ENCODE measurements around the gene ANO3. TPM values are rescaled to one million over a fixed set of nuclear protein-coding genes. Genes with fewer than 3 reads are reported as not detected.
"Not testable (repeated sequence)": the region's sequence is repeated elsewhere in the genome, so short reads cannot be mapped to it uniquely, and the experiment has no call there.

ANO3 gene
- total RNA-seq, 1 donor from 2014 or later: not detected

GRCh38 chr11:26297189-26297975 is 34.5 kb upstream of the ANO3 start:
- no peak overlapping the region for H3K27ac ChIP-seq
- DNase-seq (ENCODE audit: extremely low spot score in 2 of 2): no peak
- H3K4me3 ChIP-seq: no peak overlapping the region
- no peaks in the 10 kb centered on the region for H3K4me1 ChIP-seq
- H3K36me3 ChIP-seq: no peaks in the 10 kb centered on the region
- intact Hi-C loops (cut with DNase I): no loop called here
- TF ChIP-seq POLR2A (IDR thresholded peaks at IDR 0.05) (no peak), CTCF (IDR thresholded peaks at IDR 0.05) (peak in 2 of 3 experiments; percentile 41 to 56)
- H3K27me3 ChIP-seq: no peaks in the 10 kb centered on the region
- no peaks in the 10 kb centered on the region for H3K9me3 ChIP-seq

- H3K27me3 ChIP-seq, H3K4me1 ChIP-seq: not testable (repeated sequence)
These were observed 15.6 kb upstream of the ANO3 start for GRCh38 chr11:26316372-26316771.

GRCh38 chr11:26319906-26320305 is 12.0 kb upstream of the ANO3 start:
- H3K4me3 ChIP-seq: no peak overlapping the region
- H3K36me3 ChIP-seq: no peaks in the 10 kb centered on the region
- H3K9me3 ChIP-seq: no peaks in the 10 kb centered on the region
- H3K4me1 ChIP-seq: no peaks in the 10 kb centered on the region
- no peaks in the 10 kb centered on the region for H3K27me3 ChIP-seq
- intact Hi-C loops (cut with DNase I): no loop called here
- H3K27ac ChIP-seq: no peak overlapping the region
- DNase-seq (ENCODE audit: extremely low spot score in 2 of 2): no peak
- no peak for TF ChIP-seq CTCF (IDR thresholded peaks at IDR 0.05)
- no peak for TF ChIP-seq POLR2A (IDR thresholded peaks at IDR 0.05)
- no peak for TF ChIP-seq POLR2AphosphoS5 (IDR thresholded peaks at IDR 0.05; ENCODE audit: insufficient read depth in 1 of 2, low read depth in 1 of 2)

More at GRCh38 chr11:26316372-26316771, 15.6 kb upstream of the ANO3 start:
- H3K4me3 ChIP-seq; DNase-seq (ENCODE audit: extremely low spot score in 2 of 2); intact Hi-C loops (cut with DNase I); H3K27ac ChIP-seq; H3K36me3 ChIP-seq; H3K9me3 ChIP-seq: not testable (repeated sequence)

- intact Hi-C loops (cut with DNase I): no loop called here
- no peaks in the 10 kb centered on the region for H3K27me3 ChIP-seq
These were observed 10.4 kb upstream of the ANO3 start for GRCh38 chr11:26321516-26321915.

GRCh38 chr11:26322335-26323067 is 9.4 kb upstream of the ANO3 start:
- Histone ChIP-seq H3K4me3 (no peak overlapping the region), H3K9me3 (no peaks in the 10 kb centered on the region), H3K36me3 (no peaks in the 10 kb centered on the region), H3K27ac (no peak overlapping the region), H3K4me1 (no peaks in the 10 kb centered on the region), H3K27me3 (no peaks in the 10 kb centered on the region)
- TF ChIP-seq POLR2AphosphoS5 (IDR thresholded peaks at IDR 0.05; ENCODE audit: insufficient read depth in 1 of 2, low read depth in 1 of 2) (no peak), POLR2A (IDR thresholded peaks at IDR 0.05) (no peak), CTCF (IDR thresholded peaks at IDR 0.05) (no peak)
- DNase-seq (ENCODE audit: extremely low spot score in 2 of 2): no peak
- intact Hi-C loops (cut with DNase I): no loop called here

More at GRCh38 chr11:26321516-26321915, 10.4 kb upstream of the ANO3 start:
- H3K4me1 ChIP-seq: no peaks in the 10 kb centered on the region
- H3K27ac ChIP-seq: no peak overlapping the region
- no peaks in the 10 kb centered on the region for H3K9me3 ChIP-seq
- H3K4me3 ChIP-seq: no peak overlapping the region
- TF ChIP-seq POLR2A (IDR thresholded peaks at IDR 0.05): no peak
- TF ChIP-seq POLR2AphosphoS5 (IDR thresholded peaks at IDR 0.05; ENCODE audit: insufficient read depth in 1 of 2, low read depth in 1 of 2): no peak
- TF ChIP-seq CTCF (IDR thresholded peaks at IDR 0.05): no peak
- no peaks in the 10 kb centered on the region for H3K36me3 ChIP-seq
- DNase-seq (ENCODE audit: extremely low spot score in 2 of 2): no peak

All from vagina (tissue), 2 donors.